H4 (cell line): ENCODE measurements around the gene ANKS3. TPM values are rescaled to one million over a fixed set of nuclear protein-coding genes. Genes with fewer than 3 reads are reported as not detected.

Source experiments
- DNase-seq: peaks from one replicate; pipeline ENCODE4 v3.0.0-alpha.2; 2015; ENCODE audit warnings: low spot score
- total RNA-seq: library from RNA; depleted of rRNA; stranded (reverse); fragments of >200 nt; shearing (Covaris generic); gene quantifications from 2 replicates; pipeline ENCODE4 v1.2.3, GENCODE V29; 2014; rRNA removed

Gene ANKS3
- total RNA-seq, 1 experiment from 2014 or later: 6.0 TPM

GRCh38 chr16:4649744-4650442, 84.2 kb downstream of the ANKS3 start:
- DNase-seq: no peak

- DNase-seq: no peak
Measured at GRCh38 chr16:4648917-4649316, 85.2 kb downstream of the ANKS3 start.

- DNase-seq: no peak
Measured at GRCh38 chr16:4647644-4647980, 86.5 kb downstream of the ANKS3 start.

DNA sequence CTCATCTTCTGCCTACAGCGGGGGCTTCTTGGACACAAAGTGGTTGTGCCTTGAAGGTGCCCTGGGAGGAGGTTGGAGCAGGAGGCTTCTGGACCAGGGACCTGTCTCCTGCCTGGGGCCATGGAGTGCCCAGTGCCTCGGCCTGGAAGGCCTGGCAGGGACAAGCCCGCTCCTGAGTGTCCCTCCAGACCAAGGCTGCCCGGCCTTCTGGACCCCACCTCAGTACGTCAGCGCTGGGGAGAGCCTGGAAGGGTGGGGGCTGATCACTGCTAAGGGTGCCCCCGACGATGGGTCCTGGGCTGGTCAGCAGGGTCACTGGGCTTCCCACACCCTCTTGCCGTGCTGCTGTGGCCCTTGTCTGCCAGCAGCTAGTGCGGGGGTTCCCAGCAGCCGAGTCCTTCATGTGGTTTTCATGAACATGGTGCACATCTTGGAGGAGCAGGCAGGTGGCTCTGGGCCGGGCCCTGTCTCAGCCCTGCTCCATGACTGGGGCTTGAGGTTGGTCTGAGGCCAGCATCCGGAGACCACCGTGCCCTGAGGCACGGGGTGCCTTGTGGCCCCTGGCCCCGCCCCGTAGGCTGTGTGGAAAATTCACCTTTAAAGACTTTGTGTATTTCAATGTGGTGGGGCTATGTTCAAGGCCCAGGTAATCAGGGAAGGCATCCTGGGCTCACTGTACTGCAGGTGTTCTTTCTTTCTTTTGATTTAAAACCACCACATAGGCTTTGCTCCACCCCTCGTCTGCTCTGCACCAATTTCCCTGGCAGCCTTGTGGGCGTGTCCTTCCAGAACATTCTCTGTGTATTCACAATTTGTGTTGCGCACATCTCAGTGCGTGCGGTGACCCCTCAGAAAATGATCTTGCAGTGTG, 87.1 kb downstream of the ANKS3 start:
- DNase-seq: no peak

Other genes starting within 250 kb of the ANKS3 start
- 5.4 and 8.0 TPM in 2 replicates for gene CDIP1, start 195.5 kb downstream of the ANKS3 start, total RNA-seq
- not detected in 2 replicates for gene C16orf96, start 177.9 kb downstream of the ANKS3 start, total RNA-seq
- 2.2 and 2.5 TPM in 2 replicates for gene UBALD1, start 119.4 kb downstream of the ANKS3 start, total RNA-seq
- gene MGRN1, start 109.4 kb downstream of the ANKS3 start, total RNA-seq: 15.4 and 16.1 TPM in 2 replicates
- gene NUDT16L1, start 40.7 kb downstream of the ANKS3 start, total RNA-seq: 37.1 and 39.6 TPM in 2 replicates
- 0.62 and 6.4 TPM in 2 replicates for gene DNAAF8, start 266 bp upstream of the ANKS3 start, total RNA-seq
- gene ZNF500, start 32.9 kb upstream of the ANKS3 start, total RNA-seq: 3.3 and 4.4 TPM in 2 replicates
- gene SEPTIN12, start 54.1 kb upstream of the ANKS3 start, total RNA-seq: not detected in 2 replicates
- gene SMIM22, start 61.1 kb upstream of the ANKS3 start, total RNA-seq: not detected in 2 replicates
- 14.7 and 17.1 TPM in 2 replicates for gene ROGDI, start 68.4 kb upstream of the ANKS3 start, total RNA-seq
- 20.6 and 35.8 TPM in 2 replicates for gene GLYR1, start 113.0 kb upstream of the ANKS3 start, total RNA-seq
- gene UBN1, start 113.2 kb upstream of the ANKS3 start, total RNA-seq: 12.7 and 14.5 TPM in 2 replicates
- 0.10 and 0.18 TPM in 2 replicates for gene PPL, start 202.9 kb upstream of the ANKS3 start, total RNA-seq
- gene SEC14L5, start 224.1 kb upstream of the ANKS3 start, total RNA-seq: not detected in 2 replicates